Panc1 (cell line): Measurements from ENCODE around the gene CCNQ.

Experiments
- CTCF ChIP-seq: fragments of 450-650 bp; IDR thresholded peaks from 2 replicates; pipeline ENCODE4 v1.5.1; 2017; ENCODE audit warnings: mild to moderate bottlenecking
- REST ChIP-seq, 2 experiments: IDR thresholded peaks; 2 replicates each; pipeline ENCODE4 v1.6.1; 2011 to 2012; ENCODE audit warnings: low read depth in 2 of 2, control low read depth in 1 of 2, low read length in 1 of 2, mild to moderate bottlenecking in 1 of 2, moderate library complexity in 1 of 2; ENCODE audit not compliant: insufficient read depth in 1 of 2

GRCh38 chrX:153549807-153550206 lies 49.1 kb downstream of the CCNQ start:
- no peak for TF ChIP-seq CTCF
- no peak for TF ChIP-seq REST (IDR thresholded peaks at IDR 0.05; ENCODE audit: insufficient read depth in 1 of 2, low read depth in 2 of 2, low read length in 1 of 2)
